AG04450 (cell line): ENCODE results near the gene MED14. TPM values are rescaled to one million over a fixed set of nuclear protein-coding genes. Genes with fewer than 3 reads are reported as not detected.

Experiments
- CTCF ChIA-PET: fragments of 300-600, 350-600 bp; formaldehyde crosslinking; extraction: SDS; loops from one replicate; lab custom pipeline; 2022; ENCODE audit warnings: antibody characterized with exemption, inconsistent platforms; lab: Charles Lee
- POLR2A ChIA-PET: fragments of 350-600 bp; formaldehyde crosslinking; extraction: SDS; loops from one replicate; lab custom pipeline; 2021; ENCODE audit warnings: antibody characterized with exemption, inconsistent platforms; lab: Yijun Ruan, JAX
- DNase-seq: peaks from one replicate; pipeline ENCODE4 v3.0.0-alpha.2; 2011; ENCODE audit warnings: low read depth, low spot score
- H3K27ac ChIP-seq: one replicate; pipeline ENCODE4 v1.5.1; 2012; ENCODE audit warnings: low read depth, low read length, control low read depth
- H3K27me3 ChIP-seq: one replicate; pipeline ENCODE4 v1.6.0; 2012; ENCODE audit warnings: low read length; ENCODE audit not compliant: control insufficient read depth, insufficient read depth
- H3K4me3 ChIP-seq: 2 replicates; pipeline ENCODE4 v1.5.1; 2011; ENCODE audit warnings: mild to moderate bottlenecking, low read depth, low read length, control low read depth
- H3K9me3 ChIP-seq: 2 replicates; pipeline ENCODE4 v1.5.1; 2012; ENCODE audit warnings: low read length; ENCODE audit not compliant: control insufficient read depth, insufficient read depth
- CTCF ChIP-seq: IDR thresholded peaks from 2 replicates; pipeline ENCODE4 v1.5.1; 2011; ENCODE audit warnings: low read depth, low read length, control low read depth, inconsistent platforms
- polyA plus RNA-seq: library from polyadenylated mRNA; depleted of rRNA; stranded (reverse); fragments of >200 nt; gene quantifications from 2 replicates; pipeline ENCODE4 v1.2.3, GENCODE V29; 2011

The MED14 gene
- polyA plus RNA-seq, 1 experiment: 52.8 TPM

GRCh38 chrX:40778861-40779575 lies 43.7 kb upstream of the MED14 start:
- Histone ChIP-seq H3K9me3 (no peaks in the 10 kb centered on the region), H3K27me3 (no peaks in the 10 kb centered on the region), H3K4me3 (no peak overlapping the region), H3K27ac (no peak overlapping the region)
- CTCF ChIA-PET: no interaction called here
- POLR2A ChIA-PET: no interaction called here
- no peak for TF ChIP-seq CTCF
- no peak for DNase-seq

GRCh38 chrX:40773809-40774208 lies 38.5 kb upstream of the MED14 start:
- DNase-seq: no peak
- Histone ChIP-seq H3K9me3 (no peaks in the 10 kb centered on the region), H3K27ac (no peak overlapping the region), H3K4me3 (no peak overlapping the region), H3K27me3 (no peaks in the 10 kb centered on the region)
- ChIA-PET CTCF (no interaction called here), POLR2A (no interaction called here)
- no peak for TF ChIP-seq CTCF

DNA sequence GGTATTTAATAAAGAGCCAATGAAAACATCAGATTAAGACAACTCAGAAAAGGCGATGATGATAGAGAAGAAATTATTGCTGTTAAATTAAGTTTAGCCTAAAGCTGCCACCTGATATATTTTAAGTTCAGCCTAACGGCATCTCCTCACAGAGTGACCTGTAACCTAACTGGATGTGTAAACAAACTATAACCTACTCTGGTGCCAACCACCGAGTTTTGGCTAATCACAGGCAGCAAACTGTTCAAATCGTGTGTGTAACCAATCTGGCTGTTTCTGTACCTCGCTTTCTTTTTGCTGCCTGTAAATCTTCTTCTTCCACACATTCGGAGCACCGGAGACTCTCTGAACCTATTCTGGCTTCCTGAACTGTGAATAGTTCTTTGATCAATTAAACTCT lies 37.8 kb upstream of the MED14 start:
- H3K27ac ChIP-seq: no peak overlapping the region
- ChIA-PET CTCF (no interaction called here), POLR2A (no interaction called here)
- DNase-seq: no peak
- no peaks in the 10 kb centered on the region for H3K27me3 ChIP-seq
- no peak overlapping the region for H3K4me3 ChIP-seq
- no peak for TF ChIP-seq CTCF
- no peaks in the 10 kb centered on the region for H3K9me3 ChIP-seq

DNA sequence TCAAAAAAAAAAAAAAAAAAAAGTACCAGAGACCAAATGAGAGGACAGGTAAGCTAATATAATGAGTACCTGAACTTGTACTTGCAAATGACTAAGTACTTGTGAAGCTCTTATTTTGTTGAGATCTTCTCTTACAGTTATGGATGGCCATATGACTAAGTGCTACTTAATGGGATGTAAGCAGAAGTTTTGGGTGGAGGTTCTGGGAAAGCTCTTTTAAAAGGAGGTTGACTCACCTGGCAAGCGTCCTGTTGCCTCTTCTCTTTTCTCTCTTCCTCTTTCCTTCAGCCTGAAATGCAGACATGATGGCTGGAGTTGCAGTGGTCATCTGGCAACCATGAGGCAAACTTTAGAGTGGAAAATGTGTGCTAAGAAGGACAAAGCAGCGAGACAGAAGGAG lies 36.9 kb upstream of the MED14 start:
- ChIA-PET CTCF (interaction anchor here (0.6 to 0.7 kb wide), 2 partner anchors 24 to 228 kb away, joined by 3 to 4 read pairs; no protein-coding TSS in a partner anchor), POLR2A (no interaction called here)

More for the DNA sequence above, 36.9 kb upstream of the MED14 start:
- DNase-seq: no peak
- H3K4me3 ChIP-seq: no peak overlapping the region
- no peak overlapping the region for H3K27ac ChIP-seq
- no peak for TF ChIP-seq CTCF
- no peaks in the 10 kb centered on the region for H3K27me3 ChIP-seq
- H3K9me3 ChIP-seq: no peaks in the 10 kb centered on the region
